HepG2 (cell line): Measurements from ENCODE around the gene PPAN. TPM values are rescaled to one million over a fixed set of nuclear protein-coding genes. Genes with fewer than 3 reads are reported as not detected.

ENCODE experiments used
- CCDC6 ChIP-seq: sonication (generic); formaldehyde crosslinking; IDR thresholded peaks from 2 replicates; pipeline ENCODE4 v1.8.1; 2022; ENCODE audit warnings: mild to moderate bottlenecking, missing genetic modification reagents, moderate library complexity
- CREM ChIP-seq, 2 experiments: sonication (generic) in 1 of 2; formaldehyde crosslinking in 1 of 2; IDR thresholded peaks; 2 replicates each; pipeline versions ENCODE4 v1.4.0 to v1.6.1; 2016 to 2020; ENCODE audit warnings: antibody characterized with exemption in 1 of 2, mild to moderate bottlenecking in 1 of 2, missing genetic modification reagents in 1 of 2
- FOSL2 ChIP-seq: sonication (generic); formaldehyde crosslinking; IDR thresholded peaks from 2 replicates; pipeline ENCODE4 v1.4.0; 2020; ENCODE audit warnings: missing genetic modification reagents
- HNRNPK ChIP-seq: fragments of 200-400 bp; formaldehyde crosslinking; IDR thresholded peaks from 2 replicates; pipeline ENCODE4 v1.6.1; 2018; ENCODE audit warnings: low read length, low read depth, moderate library complexity, mild to moderate bottlenecking; ENCODE audit not compliant: poor library complexity, severe bottlenecking
- LCORL ChIP-seq, 2 experiments: fragments of 450-650 bp in 1 of 2; sonication (generic) in 1 of 2; formaldehyde crosslinking in 1 of 2; IDR thresholded peaks; 2 replicates each; pipeline versions ENCODE4 v1.5.0 to v1.6.1; 2017 to 2020; ENCODE audit warnings: antibody characterized with exemption in 1 of 2, missing genetic modification reagents in 1 of 2
- MIXL1 ChIP-seq: IDR thresholded peaks from 2 replicates; pipeline ENCODE4 v1.6.1; 2016
- PCBP1 ChIP-seq: fragments of 200-400 bp; formaldehyde crosslinking; IDR thresholded peaks from 2 replicates; pipeline ENCODE4 v1.6.1; 2017; ENCODE audit warnings: mild to moderate bottlenecking, low read depth, low read length, borderline replicate concordance
- RARA ChIP-seq: IDR thresholded peaks from 2 replicates; pipeline ENCODE4 v1.6.1; 2016; ENCODE audit warnings: missing genetic modification reagents, missing compliant biosample characterization
- RFX3 ChIP-seq: IDR thresholded peaks from 2 replicates; pipeline ENCODE4 v1.6.1; 2016; ENCODE audit warnings: missing biosample characterization, missing genetic modification reagents
- RFX5 ChIP-seq: IDR thresholded peaks from 2 replicates; pipeline ENCODE4 v1.6.1; 2011; ENCODE audit warnings: low read depth, low read length, improper control_type of control experiment
- RXRB ChIP-seq: IDR thresholded peaks from 2 replicates; pipeline ENCODE4 v1.6.1; 2016; ENCODE audit warnings: borderline replicate concordance, missing genetic modification reagents, missing compliant biosample characterization
- SKI ChIP-seq: fragments of 450-650 bp; IDR thresholded peaks from one replicate; pipeline ENCODE4 v1.6.1; 2018; ENCODE audit warnings: mild to moderate bottlenecking; ENCODE audit not compliant: partially characterized antibody
- SMAD9 ChIP-seq: sonication (generic); formaldehyde crosslinking; IDR thresholded peaks from 2 replicates; pipeline ENCODE4 v1.5.1; 2020; ENCODE audit warnings: mild to moderate bottlenecking, missing genetic modification reagents
- TCF12 ChIP-seq, 2 experiments: fragments of 450-650 bp in 1 of 2; sonication (generic) in 1 of 2; formaldehyde crosslinking in 1 of 2; IDR thresholded peaks; 2 replicates each; pipeline versions ENCODE4 v1.6.1 to v1.8.0; 2017 to 2022; ENCODE audit warnings: antibody characterized with exemption in 1 of 2, mild to moderate bottlenecking in 1 of 2, missing genetic modification reagents in 1 of 2, moderate library complexity in 1 of 2
- ZNF296 ChIP-seq: sonication (generic); formaldehyde crosslinking; conservative IDR thresholded peaks from 2 replicates; pipeline ENCODE4 v1.5.0; 2020; ENCODE audit warnings: mild to moderate bottlenecking, missing genetic modification reagents
- ZNF33A ChIP-seq: sonication (generic); formaldehyde crosslinking; IDR thresholded peaks from 2 replicates; pipeline ENCODE4 v1.5.1; 2020; ENCODE audit warnings: missing genetic modification reagents, mild to moderate bottlenecking, moderate library complexity, borderline replicate concordance
- ZNF430 ChIP-seq: sonication (generic); formaldehyde crosslinking; IDR thresholded peaks from 2 replicates; pipeline ENCODE4 v1.9.0; 2021; ENCODE audit warnings: mild to moderate bottlenecking, missing genetic modification reagents
- ZNF672 ChIP-seq: sonication (generic); formaldehyde crosslinking; IDR thresholded peaks from 2 replicates; pipeline ENCODE4 v1.8.1; 2022; ENCODE audit warnings: missing genetic modification reagents
- ZNF747 ChIP-seq: sonication (generic); formaldehyde crosslinking; IDR thresholded peaks from 2 replicates; pipeline ENCODE4 v1.8.1; 2023; ENCODE audit warnings: missing genetic modification reagents, mild to moderate bottlenecking, borderline replicate concordance
- ZNF75D ChIP-seq: sonication (generic); formaldehyde crosslinking; IDR thresholded peaks from 2 replicates; pipeline ENCODE4 v1.8.1; 2023; ENCODE audit warnings: missing genetic modification reagents, mild to moderate bottlenecking, borderline replicate concordance
- polyA plus RNA-seq, 8 experiments: library from polyadenylated mRNA; depleted of rRNA in 3 of 8; stranded (reverse) in 7 of 8; unstranded in 1 of 8; fragments of >200 nt; fragmentation: Illumina TruSeq in 4 of 8; extraction: Trizol in 4 of 8; gene quantifications; 2 replicates each; pipeline versions ENCODE4 v1.2.1 to v1.2.3, GENCODE V29; 2011 to 2016; ENCODE audit warnings: low read depth in 4 of 8, missing spikeins in 1 of 8, mixed read lengths in 1 of 8; ENCODE audit not compliant: insufficient read depth in 1 of 8
- total RNA-seq, 5 experiments: library from RNA; depleted of rRNA; stranded (reverse); fragments of >200 nt; fragmentation: Illumina TruSeq; extraction: Trizol; gene quantifications; 2 replicates each; pipeline ENCODE4 v1.2.3, GENCODE V29; 2016; ENCODE audit warnings: low read depth in 1 of 5
- TF ChIP-seq, protein P1 (sequence below): sonication (generic); formaldehyde crosslinking; IDR thresholded peaks from 2 replicates; pipeline ENCODE4 v1.5.1; 2020; ENCODE audit warnings: mild to moderate bottlenecking, missing genetic modification reagents, moderate library complexity
- TF ChIP-seq, protein P2 (sequence below): sonication (generic); formaldehyde crosslinking; IDR thresholded peaks from 2 replicates; pipeline ENCODE4 v1.4.0; 2020; ENCODE audit warnings: missing genetic modification reagents, mild to moderate bottlenecking, borderline replicate concordance

Gene PPAN
- total and polyA plus RNA-seq, 2 of the 13 experiments (the other 11 are each of a cell fraction or from before 2014, with no cell fraction given): 36.2 to 41.9 TPM

DNA sequence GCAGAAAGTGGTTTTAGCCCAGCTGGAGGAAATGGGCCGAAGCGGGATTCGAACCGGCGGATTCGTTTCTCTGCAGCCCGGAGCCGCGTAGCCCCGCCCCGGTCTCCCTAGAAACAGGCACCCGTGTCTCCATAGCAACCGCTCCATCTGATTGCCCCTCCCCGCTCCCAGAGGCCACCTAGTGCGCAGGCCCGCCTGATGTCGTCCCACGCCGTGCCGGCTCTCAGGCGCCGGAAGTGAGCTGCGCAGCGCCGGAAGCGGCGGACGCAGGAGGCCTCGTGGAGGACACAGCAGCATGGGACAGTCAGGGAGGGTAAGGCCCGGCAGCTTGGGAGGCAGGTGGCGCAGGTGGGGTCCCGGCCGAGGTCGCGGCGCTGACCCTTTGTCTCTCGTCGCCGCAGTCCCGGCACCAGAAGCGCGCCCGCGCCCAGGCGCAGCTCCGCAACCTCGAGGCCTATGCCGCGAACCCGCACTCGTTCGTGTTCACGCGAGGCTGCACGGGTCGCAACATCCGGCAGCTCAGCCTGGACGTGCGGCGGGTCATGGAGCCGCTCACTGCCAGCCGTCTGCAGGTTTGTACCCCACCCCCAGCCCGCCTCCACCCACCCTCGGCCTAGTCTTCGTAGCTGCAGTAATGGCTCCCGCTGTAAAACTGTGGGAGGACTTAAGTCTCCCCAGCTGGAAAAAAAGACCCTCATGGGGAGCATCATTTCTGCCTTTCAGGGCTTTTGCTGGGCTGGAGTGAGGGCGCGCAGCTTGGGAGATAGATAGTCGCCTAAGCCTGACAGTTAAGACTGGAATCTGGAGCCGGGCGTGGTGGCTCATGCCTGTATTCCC is at the start of gene PPAN (continued):
- TF ChIP-seq, protein P1, sequence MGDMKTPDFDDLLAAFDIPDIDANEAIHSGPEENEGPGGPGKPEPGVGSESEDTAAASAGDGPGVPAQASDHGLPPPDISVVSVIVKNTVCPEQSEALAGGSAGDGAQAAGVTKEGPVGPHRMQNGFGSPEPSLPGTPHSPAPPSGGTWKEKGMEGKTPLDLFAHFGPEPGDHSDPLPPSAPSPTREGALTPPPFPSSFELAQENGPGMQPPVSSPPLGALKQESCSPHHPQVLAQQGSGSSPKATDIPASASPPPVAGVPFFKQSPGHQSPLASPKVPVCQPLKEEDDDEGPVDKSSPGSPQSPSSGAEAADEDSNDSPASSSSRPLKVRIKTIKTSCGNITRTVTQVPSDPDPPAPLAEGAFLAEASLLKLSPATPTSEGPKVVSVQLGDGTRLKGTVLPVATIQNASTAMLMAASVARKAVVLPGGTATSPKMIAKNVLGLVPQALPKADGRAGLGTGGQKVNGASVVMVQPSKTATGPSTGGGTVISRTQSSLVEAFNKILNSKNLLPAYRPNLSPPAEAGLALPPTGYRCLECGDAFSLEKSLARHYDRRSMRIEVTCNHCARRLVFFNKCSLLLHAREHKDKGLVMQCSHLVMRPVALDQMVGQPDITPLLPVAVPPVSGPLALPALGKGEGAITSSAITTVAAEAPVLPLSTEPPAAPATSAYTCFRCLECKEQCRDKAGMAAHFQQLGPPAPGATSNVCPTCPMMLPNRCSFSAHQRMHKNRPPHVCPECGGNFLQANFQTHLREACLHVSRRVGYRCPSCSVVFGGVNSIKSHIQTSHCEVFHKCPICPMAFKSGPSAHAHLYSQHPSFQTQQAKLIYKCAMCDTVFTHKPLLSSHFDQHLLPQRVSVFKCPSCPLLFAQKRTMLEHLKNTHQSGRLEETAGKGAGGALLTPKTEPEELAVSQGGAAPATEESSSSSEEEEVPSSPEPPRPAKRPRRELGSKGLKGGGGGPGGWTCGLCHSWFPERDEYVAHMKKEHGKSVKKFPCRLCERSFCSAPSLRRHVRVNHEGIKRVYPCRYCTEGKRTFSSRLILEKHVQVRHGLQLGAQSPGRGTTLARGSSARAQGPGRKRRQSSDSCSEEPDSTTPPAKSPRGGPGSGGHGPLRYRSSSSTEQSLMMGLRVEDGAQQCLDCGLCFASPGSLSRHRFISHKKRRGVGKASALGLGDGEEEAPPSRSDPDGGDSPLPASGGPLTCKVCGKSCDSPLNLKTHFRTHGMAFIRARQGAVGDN (CRISPR knock-in tag): peak; percentile 99
- TF ChIP-seq, protein P2, sequence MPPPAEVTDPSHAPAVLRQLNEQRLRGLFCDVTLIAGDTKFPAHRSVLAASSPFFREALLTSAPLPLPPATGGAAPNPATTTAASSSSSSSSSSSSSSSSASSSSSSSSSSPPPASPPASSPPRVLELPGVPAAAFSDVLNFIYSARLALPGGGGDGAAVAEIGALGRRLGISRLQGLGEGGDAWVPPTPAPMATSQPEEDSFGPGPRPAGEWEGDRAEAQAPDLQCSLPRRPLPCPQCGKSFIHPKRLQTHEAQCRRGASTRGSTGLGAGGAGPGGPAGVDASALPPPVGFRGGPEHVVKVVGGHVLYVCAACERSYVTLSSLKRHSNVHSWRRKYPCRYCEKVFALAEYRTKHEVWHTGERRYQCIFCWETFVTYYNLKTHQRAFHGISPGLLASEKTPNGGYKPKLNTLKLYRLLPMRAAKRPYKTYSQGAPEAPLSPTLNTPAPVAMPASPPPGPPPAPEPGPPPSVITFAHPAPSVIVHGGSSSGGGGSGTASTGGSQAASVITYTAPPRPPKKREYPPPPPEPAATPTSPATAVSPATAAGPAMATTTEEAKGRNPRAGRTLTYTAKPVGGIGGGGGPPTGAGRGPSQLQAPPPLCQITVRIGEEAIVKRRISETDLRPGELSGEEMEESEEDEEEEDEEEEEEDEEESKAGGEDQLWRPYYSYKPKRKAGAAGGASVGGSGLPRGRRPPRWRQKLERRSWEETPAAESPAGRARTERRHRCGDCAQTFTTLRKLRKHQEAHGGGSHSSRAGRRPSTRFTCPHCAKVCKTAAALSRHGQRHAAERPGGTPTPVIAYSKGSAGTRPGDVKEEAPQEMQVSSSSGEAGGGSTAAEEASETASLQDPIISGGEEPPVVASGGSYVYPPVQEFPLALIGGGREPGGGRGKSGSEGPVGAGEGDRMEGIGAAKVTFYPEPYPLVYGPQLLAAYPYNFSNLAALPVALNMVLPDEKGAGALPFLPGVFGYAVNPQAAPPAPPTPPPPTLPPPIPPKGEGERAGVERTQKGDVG (CRISPR knock-in tag): no peak
- peak; percentile 77 for TF ChIP-seq RFX5
- TF ChIP-seq MIXL1 (CRISPR knock-in tag): 0 out of 2 replicates have a peak, but pooled peaks have one; percentile 12
- TF ChIP-seq ZNF296 (CRISPR knock-in tag): no peak
- TF ChIP-seq HNRNPK: peak; percentile 74
- no peak for TF ChIP-seq ZNF672 (CRISPR knock-in tag)
- TF ChIP-seq TCF12 (IDR thresholded peaks at IDR 0.05): no peak
- no peak for TF ChIP-seq TCF12 (CRISPR knock-in tag; IDR thresholded peaks at IDR 0.05)
- no peak for TF ChIP-seq SKI
- peak; percentile 95 for TF ChIP-seq RFX3 (CRISPR knock-in tag)
- no peak for TF ChIP-seq ZNF75D (CRISPR knock-in tag)
- TF ChIP-seq PCBP1: no peak
- TF ChIP-seq LCORL (IDR thresholded peaks at IDR 0.05): no peak
- TF ChIP-seq LCORL (CRISPR knock-in tag; IDR thresholded peaks at IDR 0.05): peak; percentile 50; the same call in 1 of the 2 replicates
- no peak for TF ChIP-seq ZNF33A (CRISPR knock-in tag)
- TF ChIP-seq ZNF430 (CRISPR knock-in tag): peak; percentile 51; the same call in 1 of the 2 replicates
- peak; percentile 64 for TF ChIP-seq FOSL2 (CRISPR knock-in tag)
- TF ChIP-seq ZNF747: 0 out of 2 replicates have a peak, but pooled peaks have one; percentile 83
- no peak for TF ChIP-seq SMAD9 (CRISPR knock-in tag)
- peak; percentile 47; the same call in 1 of the 2 replicates for TF ChIP-seq RARA (CRISPR knock-in tag)
- peak; percentile 87 for TF ChIP-seq CREM (IDR thresholded peaks at IDR 0.05)
- TF ChIP-seq CREM (CRISPR knock-in tag; IDR thresholded peaks at IDR 0.05): 0 out of 2 replicates have a peak, but pooled peaks have one; percentile 63
- peak; percentile 73 for TF ChIP-seq RXRB
- TF ChIP-seq CCDC6 (CRISPR knock-in tag): peak; percentile 90
